LNCaP clone FGC (cell line): ENCODE results near the gene USB1.

Source experiments
- DNase-seq: peaks from one replicate; pipeline ENCODE4 v3.0.0-alpha.2; 2011; ENCODE audit warnings: low read depth
- H3K4me3 ChIP-seq: 2 replicates; pipeline ENCODE4 v1.5.1; 2011; ENCODE audit warnings: mild to moderate bottlenecking, low read depth, low read length, control low read depth
- CTCF ChIP-seq: IDR thresholded peaks from 2 replicates; pipeline ENCODE4 v1.5.1; 2012; ENCODE audit warnings: mild to moderate bottlenecking; ENCODE audit not compliant: control insufficient read depth, insufficient read depth; ENCODE audit errors: extremely low read depth

USB1 gene

GRCh38 chr16:58029410-58029809, 28.2 kb downstream of the USB1 start:
- no peak for DNase-seq
- TF ChIP-seq CTCF, result no peak
- no peak overlapping the region for H3K4me3 ChIP-seq

DNA sequence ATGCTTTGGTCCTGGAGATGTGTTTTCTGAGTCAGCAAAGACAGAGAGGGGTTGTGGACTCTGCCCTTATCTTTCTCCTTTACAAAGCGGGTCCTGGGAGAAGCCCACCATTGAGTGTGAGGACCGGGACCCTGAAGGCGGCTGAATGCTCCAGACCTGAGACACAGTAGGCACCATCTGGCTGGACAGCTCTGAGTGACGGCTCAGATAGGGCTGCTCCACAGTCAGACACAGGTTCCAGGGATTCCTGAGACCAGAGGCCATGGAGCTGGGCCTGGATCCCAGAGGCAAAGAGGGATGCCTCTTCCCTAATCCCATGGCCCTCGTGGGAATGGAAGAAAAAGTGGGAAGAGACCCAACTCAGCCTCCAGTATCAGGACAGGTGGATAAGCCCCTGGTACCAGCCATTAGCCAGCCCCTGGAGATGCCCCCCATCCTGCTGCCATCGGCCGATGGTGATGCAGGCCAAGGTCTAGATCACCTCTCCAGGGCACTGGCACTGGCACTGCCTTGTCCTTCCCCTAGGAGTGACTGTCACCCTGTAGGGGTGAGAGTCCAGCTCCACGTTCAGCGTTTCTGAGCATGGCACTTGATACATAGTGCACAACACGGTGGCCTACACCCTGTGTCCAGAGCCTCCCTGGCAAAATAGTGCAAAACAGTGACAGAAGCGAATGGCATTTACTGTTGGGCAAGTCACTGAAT, 29.1 kb downstream of the USB1 start:
- TF ChIP-seq CTCF, result no peak
- DNase-seq, result no peak
- H3K4me3 ChIP-seq, result no peak overlapping the region

DNA sequence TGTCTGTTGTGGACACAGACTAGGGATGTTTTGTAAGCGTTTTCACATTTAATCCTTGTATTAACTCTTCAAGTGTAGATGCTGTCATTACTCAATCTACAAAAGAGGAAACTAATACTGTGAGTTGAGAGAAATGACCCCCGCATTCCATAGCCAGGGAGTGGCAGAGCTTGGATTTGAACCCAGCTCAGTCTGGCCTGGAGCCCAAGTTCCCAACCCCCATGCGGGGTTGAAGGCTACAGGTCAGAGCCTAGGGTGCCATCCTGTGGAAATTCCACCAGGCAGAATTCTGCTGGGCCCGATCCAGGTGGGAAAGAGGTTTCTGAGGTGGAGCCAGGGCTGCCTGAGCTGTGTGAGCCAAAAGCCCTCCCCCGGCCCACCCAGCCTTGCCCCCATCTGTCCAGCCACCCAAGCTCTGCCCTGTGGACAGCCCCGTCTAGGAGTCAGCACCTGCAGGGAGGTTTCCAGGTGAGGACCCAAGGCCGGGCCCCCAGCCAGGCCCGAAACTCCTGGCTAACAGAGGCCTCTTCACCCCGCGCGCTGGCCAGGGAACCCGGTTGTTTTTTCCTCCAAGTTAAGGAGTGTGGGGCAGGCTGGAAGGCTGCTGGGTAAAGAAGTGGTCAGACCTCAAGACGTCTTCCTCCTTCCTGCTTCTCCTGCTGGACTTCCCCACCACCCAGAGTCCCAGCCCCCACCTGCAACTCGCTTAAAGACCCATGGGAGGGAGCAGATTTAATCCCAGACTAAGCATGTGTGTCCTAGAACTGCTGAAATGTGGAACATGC, 30.0 kb downstream of the USB1 start:
- TF ChIP-seq CTCF, result no peak
- H3K4me3 ChIP-seq, result no peak overlapping the region
- DNase-seq, result no peak

DNA sequence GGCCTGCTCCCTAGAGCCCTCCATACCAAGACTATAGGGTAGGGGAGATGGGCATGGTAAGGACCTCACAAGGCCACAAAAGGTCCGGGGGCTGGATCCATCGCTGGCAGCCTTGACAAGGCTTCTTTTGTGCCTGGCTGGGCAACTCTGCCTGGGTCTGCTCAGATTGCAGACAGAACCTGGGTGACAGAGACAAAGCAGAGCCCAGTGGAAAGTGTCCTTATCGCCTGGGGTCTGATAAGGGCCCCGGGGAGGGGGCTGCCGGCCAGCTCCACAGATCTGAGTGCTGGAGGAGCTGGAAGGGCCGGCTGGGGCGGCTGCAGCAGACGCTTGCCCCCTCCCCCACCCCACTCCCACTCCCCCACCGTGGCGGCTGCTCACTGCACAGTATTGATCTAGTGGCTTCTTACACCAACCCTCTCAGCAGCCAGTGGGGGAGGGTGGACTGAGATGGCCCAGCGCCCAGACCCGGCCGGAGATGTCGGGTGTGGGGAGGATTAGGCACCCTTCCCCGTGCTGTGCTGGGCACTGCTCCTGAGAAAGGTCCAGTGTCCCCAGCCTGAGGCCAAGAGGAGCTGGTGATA, 31.6 kb downstream of the USB1 start:
- DNase-seq, result no peak
- TF ChIP-seq CTCF, result no peak
- no peak overlapping the region for H3K4me3 ChIP-seq

DNA sequence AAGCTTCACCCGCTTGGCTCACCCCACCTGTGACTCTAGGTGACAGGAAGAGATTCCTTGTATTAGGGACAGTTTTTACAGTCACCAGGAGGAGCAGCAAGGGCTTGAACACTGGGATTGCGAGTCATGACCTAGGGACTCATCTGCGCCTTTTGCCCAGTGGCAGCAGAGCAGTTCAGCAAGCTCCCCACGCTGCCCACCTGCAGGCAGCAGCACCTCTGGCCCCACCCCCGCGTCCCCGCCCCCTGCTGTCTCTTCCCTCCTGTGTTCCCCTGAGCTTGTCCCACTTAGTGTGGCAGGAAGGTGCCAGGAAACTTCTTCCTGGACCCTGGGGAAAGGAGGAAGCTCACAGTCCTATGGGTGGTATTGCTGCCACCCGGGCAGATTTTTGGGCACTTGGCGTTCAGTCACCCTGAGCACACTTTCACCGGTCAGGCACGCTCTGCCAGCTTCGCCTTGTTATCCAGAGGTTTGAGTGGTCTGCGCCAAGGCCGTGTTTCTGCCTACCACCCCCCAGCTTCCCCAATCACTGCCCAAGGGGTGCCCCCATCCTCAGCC, 33.0 kb downstream of the USB1 start:
- H3K4me3 ChIP-seq, result no peak overlapping the region
- no peak for TF ChIP-seq CTCF
- DNase-seq, result no peak

- no peak for DNase-seq
- TF ChIP-seq CTCF, result no peak
- H3K4me3 ChIP-seq, result no peak overlapping the region
These were observed 33.6 kb downstream of the USB1 start for GRCh38 chr16:58034774-58035173.
